HG03342 (cell line): ENCODE data around the gene VSTM2B.

Source experiments
- ATAC-seq: cut with Tn5 transposase; IDR thresholded peaks from one replicate; pipeline ENCODE4 v1.9.1; 2021; ENCODE audit warnings: mild to moderate bottlenecking, moderate library complexity; ENCODE audit not compliant: unreplicated experiment

VSTM2B gene

DNA sequence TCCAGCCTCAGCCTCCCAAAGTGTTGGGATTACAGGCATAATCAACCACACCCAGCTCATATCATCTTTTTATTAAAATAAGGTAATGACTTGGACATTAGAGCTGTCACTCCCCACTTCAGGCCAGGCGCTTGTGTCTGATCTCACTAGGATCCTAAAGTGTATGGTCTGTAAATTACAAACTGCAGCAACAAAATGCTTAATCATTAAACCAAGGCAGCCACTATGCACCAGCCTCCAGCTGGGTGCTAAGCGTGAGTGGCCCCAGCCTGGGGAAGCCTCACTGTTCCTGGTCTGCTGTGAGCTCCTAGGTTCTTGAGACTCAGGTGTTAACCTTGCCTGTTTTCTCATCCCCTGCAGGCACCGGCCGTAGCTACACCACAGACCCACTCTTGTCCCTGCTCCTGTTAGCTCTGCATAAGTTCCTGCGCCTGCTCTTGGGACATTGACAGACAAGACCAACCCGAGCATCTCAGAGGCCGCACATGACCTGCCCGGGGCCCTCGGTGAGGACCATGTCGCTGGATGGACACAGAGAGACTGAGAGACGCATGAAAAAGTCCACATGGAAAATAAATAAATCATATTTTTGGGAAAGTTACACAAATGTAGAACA lies 37.8 kb downstream of the VSTM2B start:
- no peak for ATAC-seq

DNA sequence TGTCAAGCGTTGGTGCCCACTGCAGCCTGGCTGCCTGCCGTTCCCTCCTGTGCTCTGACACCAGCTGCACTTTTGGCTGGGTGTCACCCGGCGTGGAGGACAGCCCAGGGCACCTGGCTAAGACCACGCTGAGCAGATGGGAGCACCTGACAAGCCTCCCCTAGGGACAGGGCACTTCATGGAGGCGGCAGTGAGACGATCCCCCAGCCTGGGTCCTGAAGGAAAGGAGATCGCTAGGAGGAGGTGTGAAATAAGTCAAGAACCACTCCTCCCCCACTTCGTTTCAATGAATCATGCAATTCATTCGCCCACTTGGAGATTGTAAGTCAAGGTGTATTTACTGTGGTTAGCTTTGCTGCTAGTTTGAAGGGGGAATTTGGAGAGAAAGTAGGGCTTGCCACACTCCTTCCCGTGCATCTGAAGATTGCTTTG lies 38.8 kb downstream of the VSTM2B start:
- no peak for ATAC-seq

DNA sequence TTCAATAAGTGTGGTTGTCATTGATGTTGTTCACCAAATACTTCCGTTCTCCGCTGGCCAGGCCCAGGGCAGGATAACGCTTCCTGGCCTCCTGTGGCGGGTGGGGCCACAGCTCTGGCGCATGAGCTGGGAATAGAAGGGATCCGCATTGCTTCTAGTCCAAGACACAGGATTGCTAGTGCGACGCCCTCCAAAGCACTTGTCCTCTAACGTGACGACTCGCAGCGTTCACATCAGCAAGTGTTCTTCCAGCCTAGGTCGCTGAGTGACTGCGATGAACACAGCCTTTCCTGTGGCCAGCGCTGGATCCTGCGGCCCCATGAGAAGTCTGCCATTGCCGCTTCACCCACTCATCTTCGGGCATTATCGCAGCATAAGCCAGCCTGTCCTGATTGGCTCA lies 39.4 kb downstream of the VSTM2B start:
- ATAC-seq: no peak

DNA sequence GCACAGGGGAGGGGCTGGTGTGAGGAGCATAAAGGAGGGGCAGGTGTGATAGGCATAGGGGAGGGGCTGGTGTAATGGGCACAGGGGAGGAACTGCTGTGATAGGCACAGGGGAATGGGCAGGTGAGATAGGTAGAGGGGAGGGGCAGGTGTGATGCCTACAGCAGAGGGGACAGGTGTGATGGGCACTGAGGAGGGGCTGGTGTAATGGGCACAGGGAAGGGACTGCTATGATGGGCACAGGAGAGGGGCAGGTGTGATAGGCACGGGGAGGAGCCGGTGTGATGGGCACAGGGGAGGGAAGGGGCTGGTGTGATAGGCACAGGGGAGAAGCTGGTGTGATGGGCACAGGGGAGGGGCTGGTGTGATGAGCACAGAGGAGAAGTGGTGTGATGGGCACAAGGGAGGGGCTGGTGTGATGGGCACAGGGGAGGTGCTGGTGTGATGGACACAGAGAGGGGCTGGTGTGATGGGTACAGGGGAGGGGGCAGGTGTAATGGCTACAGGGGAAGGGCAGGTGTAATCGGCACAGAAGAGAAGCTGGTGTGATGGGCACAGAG lies 40.8 kb downstream of the VSTM2B start:
- no peak for ATAC-seq

DNA sequence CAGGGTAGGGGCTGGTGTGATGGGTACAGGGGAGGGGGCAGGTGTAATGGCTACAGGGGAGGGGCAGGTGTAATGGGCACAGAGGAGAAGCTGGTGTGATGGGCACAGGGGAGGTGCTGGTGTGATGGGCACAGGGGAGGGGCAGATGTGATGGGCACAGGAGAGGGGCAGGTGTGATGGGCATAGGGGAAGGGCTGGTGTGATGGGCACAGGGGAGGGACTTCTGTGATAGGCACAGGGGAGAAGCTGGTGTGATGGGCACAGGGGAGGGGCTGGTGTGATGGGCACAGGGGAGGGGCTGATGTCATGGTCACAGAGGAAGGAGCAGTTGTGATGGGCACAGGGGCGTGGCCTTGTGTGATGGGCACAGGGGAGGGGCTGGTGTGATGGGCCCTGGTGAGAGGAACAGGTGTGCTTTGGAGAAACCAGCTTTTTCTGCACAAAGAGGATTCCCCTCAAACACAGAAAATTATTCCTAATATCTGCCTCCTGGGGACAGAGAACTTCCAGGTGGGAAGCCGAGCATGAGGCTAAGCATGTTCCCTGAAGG lies 41.6 kb downstream of the VSTM2B start:
- ATAC-seq: no peak

DNA sequence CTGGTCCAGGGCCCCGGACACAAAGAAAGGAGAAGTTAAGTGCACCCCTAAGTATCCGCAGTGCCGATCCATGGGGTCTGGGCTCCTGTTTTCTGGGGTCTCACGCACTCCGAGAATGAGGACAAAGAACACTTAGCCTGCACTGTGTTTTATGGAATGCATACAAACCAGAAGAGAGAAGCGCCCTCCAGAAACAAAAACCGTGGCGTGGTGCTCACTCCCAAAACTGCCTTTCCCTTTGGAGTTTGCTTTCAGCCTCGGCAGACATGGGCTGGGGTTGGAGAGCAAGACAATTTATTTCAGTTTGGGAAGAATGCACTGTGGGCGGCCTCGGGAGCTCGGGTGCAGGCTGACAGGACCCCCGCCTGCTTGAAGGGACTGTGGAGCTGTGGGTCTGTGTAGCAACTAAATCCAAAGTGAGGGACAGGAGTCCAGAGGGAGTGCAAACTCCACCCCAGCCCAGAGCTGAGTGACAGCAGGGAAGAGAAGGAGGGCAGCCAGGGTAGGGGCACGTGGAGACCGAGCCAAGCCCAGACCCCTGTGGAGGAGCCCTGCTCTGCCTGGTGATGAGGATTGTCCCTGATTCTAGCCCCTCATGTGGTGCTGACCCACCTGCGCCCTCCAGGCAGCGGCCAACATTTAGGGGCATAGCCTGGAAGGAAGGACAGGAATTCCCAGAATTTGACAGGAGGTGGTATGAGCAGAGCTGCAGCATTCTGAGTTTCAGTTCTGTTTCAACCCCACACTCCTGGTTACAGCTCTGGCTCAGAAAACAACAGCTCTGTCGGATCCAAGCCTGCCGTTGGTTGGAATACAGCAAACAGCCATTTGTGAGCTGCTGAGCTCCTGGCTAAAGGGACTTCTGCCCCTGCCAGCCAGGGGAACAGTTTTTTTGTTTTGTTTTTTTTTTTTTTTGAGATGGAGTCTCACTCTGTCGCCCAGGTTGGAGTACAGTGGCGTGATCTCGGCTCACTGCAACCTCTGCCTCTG lies 42.5 kb downstream of the VSTM2B start:
- no peak for ATAC-seq

DNA sequence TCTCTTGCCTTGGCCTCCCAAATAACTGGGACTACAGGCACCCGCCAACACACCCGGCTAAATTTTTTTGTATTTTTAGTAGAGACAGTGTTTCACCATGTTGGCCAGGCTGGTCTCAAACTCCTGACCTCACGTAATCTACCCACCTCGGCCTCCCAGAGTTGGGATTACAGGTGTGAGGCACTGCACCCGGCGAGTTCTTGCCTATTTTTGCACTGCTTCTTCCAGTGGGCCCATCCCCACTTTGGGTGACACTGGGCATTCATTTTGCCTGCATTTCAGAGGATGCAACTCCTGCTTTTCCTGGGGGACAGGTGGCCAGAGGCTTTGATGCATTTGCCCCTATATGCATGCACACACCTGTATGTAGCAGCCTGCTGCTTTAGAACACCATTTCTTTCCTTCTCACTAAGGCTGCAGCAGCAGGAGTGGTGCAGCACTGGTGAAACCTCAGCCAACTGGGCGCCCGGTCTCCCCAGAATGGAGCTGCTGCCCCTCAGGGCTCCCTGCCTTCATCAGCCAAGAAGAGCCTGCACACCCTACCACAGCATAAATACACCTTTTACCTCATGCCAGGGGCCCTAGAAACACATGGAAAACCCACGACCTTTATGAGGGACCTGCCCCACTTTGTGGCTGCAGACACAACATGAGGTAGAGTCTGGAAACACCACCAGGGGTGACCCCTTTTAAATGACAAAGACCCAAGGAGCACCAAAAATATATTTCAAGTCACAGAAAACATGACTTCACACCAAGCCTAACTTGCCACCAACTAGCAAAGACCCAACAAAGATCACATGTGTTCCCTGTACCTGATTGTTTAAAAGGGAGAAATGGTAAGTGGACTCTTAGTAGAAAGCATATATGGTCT lies 43.5 kb downstream of the VSTM2B start:
- no peak for ATAC-seq

DNA sequence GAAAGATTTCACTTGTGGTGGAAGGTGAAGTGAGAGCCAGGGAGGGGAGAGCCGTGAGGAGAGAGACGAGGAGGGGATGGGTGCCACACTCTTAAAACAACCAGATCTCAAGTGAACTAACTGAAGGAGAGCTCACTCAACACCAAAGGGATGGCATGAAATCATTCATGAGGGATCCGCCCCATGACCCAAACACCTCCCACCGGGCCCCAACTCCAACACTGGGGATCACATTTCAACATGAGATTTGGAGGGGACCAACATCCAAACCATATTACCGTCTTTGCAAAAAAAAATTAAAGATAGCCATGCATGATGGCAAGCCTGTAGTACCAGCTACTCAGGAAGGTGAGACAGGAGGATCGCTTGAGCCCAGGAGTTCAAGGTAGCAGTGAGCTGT lies 45.4 kb downstream of the VSTM2B start:
- no peak for ATAC-seq

DNA sequence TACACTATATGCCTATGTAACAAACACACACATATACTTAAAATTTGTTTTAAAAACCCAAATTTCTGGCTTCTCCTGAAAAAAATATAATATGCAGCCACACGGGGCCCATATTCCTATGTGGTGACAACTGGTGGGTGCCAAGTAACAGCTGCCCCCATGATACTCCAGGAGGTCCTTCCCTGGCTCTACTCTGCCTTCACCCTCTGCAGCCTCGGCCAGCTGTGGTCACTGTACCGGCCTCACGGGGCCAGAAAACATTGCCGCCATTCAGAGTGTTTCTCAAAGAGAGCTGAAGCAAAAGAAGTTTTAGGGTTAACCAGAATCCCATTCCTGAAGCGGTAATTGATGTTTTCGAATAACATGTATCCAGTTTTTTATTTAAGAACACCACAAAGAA lies 47.7 kb downstream of the VSTM2B start:
- no peak for ATAC-seq

DNA sequence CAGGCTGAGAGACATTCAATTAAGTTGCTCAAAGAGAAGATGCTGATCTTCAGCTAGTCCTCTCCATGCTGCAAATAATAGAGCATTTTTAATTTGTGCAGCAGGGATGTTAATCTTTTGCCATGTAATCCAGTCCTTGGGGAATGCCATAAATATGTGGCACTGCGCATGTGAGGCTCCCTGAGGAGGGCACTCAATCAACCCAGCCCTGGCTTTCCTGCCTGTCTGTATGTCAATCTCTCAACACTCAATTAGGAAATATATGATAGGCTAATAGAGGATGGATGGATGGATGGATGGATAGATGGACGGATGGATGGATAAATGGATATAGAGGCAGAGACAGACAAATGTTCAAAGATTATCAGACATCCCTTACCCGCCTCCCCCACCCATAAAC lies 48.7 kb downstream of the VSTM2B start:
- no peak for ATAC-seq

DNA sequence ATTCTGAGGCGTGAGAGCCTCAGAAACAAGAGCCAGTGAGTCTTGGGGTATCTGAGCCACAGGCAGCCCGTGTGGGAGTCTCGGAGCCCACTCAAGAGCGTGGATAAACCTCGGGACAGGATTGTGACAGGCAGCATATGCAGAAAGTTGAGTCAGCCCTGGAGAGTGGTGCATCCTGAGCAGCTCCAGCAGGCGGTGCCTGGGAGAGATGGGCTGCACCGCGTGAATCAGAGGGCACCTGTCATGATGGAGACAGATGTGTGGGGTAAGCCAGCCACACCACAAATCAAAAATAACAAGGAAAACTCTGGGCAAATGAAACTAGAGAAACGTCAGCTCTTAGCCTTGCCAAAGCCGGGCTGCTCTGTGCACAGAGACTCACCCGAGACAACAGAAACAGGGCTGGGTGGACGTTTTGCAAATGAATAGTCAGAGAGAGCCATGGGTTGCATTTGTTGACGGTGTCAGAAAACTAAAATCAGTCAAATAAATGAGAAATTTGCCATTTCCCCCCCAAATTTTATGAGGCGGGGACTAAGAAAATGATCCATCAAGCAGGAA lies 50.3 kb downstream of the VSTM2B start:
- ATAC-seq: no peak

DNA sequence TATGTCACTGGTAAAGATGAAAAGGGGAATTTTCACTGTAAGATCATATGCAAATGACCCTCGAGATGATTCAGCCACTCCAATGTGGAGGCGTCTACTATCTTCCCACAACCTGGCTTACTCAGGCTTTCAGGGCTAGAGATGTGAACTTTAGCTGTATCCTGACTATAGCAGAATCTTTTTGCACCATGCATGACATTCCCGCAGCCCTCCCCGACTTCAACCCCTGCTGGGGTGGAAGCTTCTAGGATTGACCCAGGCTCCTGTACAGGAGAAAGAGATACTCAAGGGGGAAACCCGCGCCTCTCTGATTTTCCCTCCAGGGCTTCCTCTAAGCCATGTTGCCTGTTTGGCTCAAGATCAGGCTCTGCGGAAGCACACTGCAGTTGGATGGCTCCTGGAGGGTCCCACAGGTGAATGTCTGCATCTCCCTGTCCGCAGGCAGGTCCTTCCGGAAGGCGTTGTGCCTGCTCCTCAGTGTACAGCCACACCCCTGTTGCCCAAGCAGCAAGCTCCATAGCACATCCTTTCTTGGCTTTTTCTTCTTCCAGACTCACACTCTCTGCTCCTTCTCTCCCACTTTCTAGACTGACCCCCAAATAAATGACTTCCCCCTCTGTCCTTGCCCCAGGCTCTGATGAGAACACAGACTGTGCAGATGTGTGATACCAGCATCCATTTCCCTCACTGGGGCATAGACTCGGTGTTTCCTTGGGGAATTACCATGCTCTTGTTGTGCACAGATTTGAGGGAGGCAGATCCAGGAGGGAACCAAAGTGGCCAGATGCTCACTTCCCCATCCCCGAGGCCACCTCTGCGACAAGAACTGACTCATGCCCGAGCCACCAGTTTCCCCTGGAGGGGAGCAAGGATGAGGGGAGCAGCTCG lies 51.2 kb downstream of the VSTM2B start:
- peak; percentile 53 for ATAC-seq

DNA sequence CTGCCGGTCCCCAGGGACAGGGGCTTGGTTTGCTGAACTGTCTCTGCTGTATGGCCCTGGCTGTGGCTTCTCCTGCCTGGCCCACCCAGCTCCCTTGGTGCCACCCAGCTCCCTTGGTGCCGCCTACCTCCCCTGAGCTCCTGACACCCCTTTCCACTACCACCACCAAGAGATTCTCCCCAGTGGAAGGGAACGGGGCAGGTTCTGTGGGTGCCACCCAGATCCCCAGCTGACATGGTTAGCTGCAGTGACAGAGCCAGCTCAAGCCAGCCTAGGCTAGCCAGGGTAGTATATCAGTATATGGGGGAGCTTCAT lies 51.8 kb downstream of the VSTM2B start:
- no peak for ATAC-seq

DNA sequence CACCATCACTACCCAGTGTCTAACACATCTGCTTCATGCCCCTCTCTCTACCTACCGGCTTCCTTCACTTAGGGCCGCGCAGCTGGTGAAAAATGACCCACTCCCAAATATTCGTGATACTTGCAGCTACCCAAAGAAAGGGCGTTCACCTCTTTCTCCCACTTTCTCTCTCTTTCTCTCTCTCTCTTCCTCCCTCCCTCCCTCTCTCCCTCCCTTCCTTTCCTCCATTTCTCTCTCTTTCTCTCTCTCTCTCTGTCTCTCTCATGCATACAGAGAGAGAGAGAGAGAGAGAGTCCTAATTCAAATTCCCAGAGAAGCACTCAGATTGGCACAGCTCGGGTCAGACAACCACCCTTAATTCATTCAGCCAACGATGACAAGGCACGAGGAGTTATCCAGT lies 52.6 kb downstream of the VSTM2B start:
- ATAC-seq: no peak

DNA sequence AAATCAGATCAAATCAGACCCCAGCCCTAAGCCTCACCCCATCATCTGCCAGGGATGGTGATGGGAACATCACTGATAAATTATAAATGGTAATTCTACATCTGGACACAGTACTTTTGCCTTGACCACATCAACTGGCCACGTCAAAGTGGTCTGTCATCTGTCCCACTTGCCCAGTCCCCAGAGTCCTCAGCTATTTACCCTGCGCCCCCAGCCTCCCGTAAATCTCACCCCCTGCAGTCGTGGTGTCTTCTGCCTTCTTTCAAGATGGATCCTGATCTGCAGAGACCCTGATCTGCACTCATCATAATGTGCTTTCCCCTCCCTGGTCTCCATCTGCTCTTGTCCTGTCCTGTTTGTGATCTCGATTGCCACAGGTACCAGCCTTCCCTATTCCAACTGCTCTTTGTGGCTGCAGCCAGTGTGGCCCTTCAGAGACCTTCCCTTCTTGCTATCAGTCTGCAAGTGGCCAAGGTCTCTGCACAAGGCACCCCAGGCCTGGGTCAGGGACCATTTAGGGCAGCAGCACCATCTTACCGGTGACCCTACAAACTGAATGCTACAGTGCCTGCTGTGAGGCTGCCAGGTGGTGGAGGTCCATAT lies 53.6 kb downstream of the VSTM2B start:
- no peak for ATAC-seq

DNA sequence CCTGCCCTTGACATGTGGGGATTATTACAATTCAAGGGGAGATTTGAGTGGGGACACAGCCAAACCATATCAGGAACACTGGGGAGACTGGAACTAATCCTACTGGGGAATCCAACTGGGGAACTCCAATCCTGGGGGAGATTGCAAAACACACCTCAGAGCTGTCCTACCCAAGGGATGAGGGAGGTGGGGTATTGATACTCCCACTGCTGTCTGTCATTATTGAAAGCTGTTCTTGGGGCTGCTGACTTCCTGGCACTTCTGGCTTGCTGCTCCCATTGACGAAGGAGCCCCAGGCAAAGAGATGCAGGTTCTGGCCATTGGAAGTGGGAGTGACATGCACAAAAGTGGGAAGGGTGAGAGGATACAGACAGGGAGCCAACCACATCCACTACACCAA lies 55.6 kb downstream of the VSTM2B start:
- ATAC-seq: no peak

DNA sequence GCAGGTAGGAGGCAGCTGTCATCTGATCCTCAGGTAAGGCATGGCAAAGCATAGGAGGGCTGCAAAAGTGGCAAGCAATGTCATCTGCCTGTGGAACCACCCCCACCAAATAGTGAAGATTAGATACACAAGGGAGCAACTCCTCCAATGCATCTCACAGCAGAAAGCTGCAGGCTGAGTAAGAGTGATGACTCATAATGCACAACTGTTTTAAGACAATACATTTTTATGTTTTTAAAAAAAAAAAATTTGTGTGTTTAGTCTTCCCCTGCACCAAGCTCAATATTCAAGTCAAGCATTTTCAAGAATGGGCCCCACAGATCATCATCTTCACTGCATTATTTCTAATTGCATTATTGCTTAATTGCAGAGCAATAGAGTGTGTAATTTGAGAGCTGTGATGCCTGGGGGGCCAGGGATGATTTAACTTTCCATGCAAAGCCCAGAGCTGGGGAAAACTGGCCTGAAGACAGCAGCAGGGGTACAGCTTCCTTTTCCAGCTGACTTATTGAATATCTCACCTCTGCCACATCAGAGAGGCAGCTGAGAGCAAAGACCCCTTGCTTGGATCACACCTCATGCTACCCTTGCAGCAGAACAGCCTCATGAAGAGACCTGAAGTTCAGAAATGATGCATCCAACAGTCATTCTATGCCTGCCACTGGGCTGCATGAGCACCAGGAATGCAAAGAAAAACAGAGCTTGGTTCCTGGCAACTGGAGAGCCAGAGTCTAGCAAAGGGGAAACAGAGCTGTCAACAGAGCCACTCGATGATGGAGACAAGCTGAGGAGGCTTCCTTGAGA lies 57.6 kb downstream of the VSTM2B start:
- ATAC-seq: no peak

DNA sequence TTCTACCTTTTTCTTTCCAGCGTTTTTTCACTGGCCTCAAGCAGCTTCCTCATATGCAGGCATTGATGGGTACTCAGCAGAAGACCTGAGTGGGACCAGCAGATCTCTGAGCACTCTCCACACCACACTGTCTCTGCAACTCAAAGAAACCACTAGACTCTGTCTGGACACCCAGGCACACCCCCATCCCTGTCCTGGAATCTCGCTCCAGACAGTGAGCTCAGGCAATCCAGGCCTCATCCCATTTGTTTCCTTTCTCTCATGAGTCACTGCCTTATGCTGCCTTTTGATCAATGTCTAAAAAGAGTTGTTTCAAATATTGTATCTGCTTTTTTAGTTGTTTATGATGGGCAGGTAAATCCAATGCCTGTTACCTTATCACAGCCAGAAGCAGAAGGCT lies 60.6 kb downstream of the VSTM2B start:
- no peak for ATAC-seq
